Smooth muscle cell (in vitro differentiated cells): ENCODE data around the gene USP15. TPM values are rescaled to one million over a fixed set of nuclear protein-coding genes. Genes with fewer than 3 reads are reported as not detected.
A peak's percentile ranks its signal among the peaks of the same experiment; 100 is the strongest.

Experiments used
- DNase-seq: peaks from one replicate; lab custom pipeline; 2025; ENCODE audit not compliant: unreplicated experiment; lab: John Stamatoyannopoulos, UW
- H2AFZ ChIP-seq: fragments of 200-600 bp; sonication (generic); 2 replicates; pipeline ENCODE4 v1.6.0; 2016; ENCODE audit warnings: antibody characterized with exemption, low read depth, mild to moderate bottlenecking
- H3F3A ChIP-seq: fragments of 200-600 bp; sonication (generic); 2 replicates; pipeline ENCODE4 v1.6.0; 2017; ENCODE audit warnings: antibody characterized with exemption, low read depth
- H3K27ac ChIP-seq: fragments of 200-600 bp; sonication (generic); 2 replicates; pipeline ENCODE4 v1.5.1; 2016; ENCODE audit warnings: low read depth, mild to moderate bottlenecking
- H3K27me3 ChIP-seq: fragments of 200-600 bp; sonication (generic); 2 replicates; pipeline ENCODE4 v1.6.1; 2016; ENCODE audit warnings: low read depth, mild to moderate bottlenecking
- H3K36me3 ChIP-seq: fragments of 200-600 bp; sonication (generic); 2 replicates; pipeline ENCODE4 v1.5.1; 2016; ENCODE audit warnings: low read depth
- H3K4me1 ChIP-seq: fragments of 200-600 bp; sonication (generic); 2 replicates; pipeline ENCODE4 v1.5.1; 2016; ENCODE audit warnings: low read depth
- H3K4me2 ChIP-seq: fragments of 200-600 bp; sonication (generic); 2 replicates; pipeline ENCODE4 v1.6.0; 2016; ENCODE audit warnings: mild to moderate bottlenecking
- H3K4me3 ChIP-seq: fragments of 200-600 bp; sonication (generic); 2 replicates; pipeline ENCODE4 v1.5.1; 2016; ENCODE audit warnings: mild to moderate bottlenecking
- H3K79me2 ChIP-seq: fragments of 200-600 bp; sonication (generic); 2 replicates; pipeline ENCODE4 v1.6.0; 2016; ENCODE audit warnings: low read depth, mild to moderate bottlenecking
- H3K9ac ChIP-seq: fragments of 200-600 bp; sonication (generic); 2 replicates; pipeline ENCODE4 v1.6.0; 2016; ENCODE audit warnings: low read depth
- H3K9me3 ChIP-seq: fragments of 200-600 bp; sonication (generic); replicated peaks from 2 replicates; pipeline ENCODE4 v1.5.1; 2016; ENCODE audit warnings: low read depth
- H4K20me1 ChIP-seq: fragments of 200-600 bp; sonication (generic); 2 replicates; pipeline ENCODE4 v1.6.0; 2016; ENCODE audit warnings: low read depth
- CTCF ChIP-seq: fragments of 200-600 bp; sonication (generic); IDR thresholded peaks from 2 replicates; pipeline ENCODE4 v1.5.1; 2017; ENCODE audit warnings: borderline replicate concordance, mild to moderate bottlenecking, antibody characterized with exemption; ENCODE audit not compliant: insufficient read depth, poor library complexity, severe bottlenecking
- WGBS: methylation state at CpG from one replicate; pipeline ENCODE4 v1.1.7; 2016; ENCODE audit warnings: low lambda C conversion rate; 5-methylcytosine and 5-hydroxymethylcytosine counted together
- polyA plus RNA-seq: library from polyadenylated mRNA; unstranded; fragments of >200 nt; fragmentation: Nextera tagmentation; extraction: Ambion mirVana; gene quantifications from 2 replicates; pipeline ENCODE4 v1.2.1, GENCODE V29; 2016
- total RNA-seq: library from RNA; depleted of rRNA; stranded (reverse); fragments of >200 nt; gene quantifications from 2 replicates; pipeline ENCODE4 v1.2.3, GENCODE V29; 2014

USP15 gene
- total and polyA plus RNA-seq, 2 experiments from 2014 or later = 28.7 to 53.5 TPM

- Histone ChIP-seq H3K9me3 (no peaks in the 10 kb centered on the region), H3K36me3 (no peaks in the 10 kb centered on the region), H3K27me3 (no peaks in the 10 kb centered on the region), H3K4me1 (no peaks in the 10 kb centered on the region), H3K4me2 (no peak overlapping the region), H3K27ac (no peak overlapping the region), H4K20me1 (no peaks in the 10 kb centered on the region), H3F3A (no peaks in the 10 kb centered on the region), H3K4me3 (no peak overlapping the region), H3K79me2 (no peaks in the 10 kb centered on the region), H3K9ac (no peak overlapping the region), H2AFZ (no peak overlapping the region)
- no peak for TF ChIP-seq CTCF
- WGBS = 100% methylated on average over 2 of the region's 2 CpGs
- DNase-seq = no peak
Observed at GRCh38 chr12:62249419-62249818, 10.8 kb upstream of the USP15 start.

- Histone ChIP-seq H3K4me2 (peak overlapping the region; percentile 43), H3K9ac (no peak overlapping the region), H3K9me3 (no peaks in the 10 kb centered on the region), H3K36me3 (no peaks in the 10 kb centered on the region), H3K27me3 (no peaks in the 10 kb centered on the region), H3K27ac (peak overlapping the region; percentile 1), H4K20me1 (no peaks in the 10 kb centered on the region), H3F3A (no peaks in the 10 kb centered on the region), H3K4me1 (no peaks in the 10 kb centered on the region), H3K79me2 (no peaks in the 10 kb centered on the region), H3K4me3 (no peak overlapping the region), H2AFZ (no peak overlapping the region)
- DNase-seq = no peak
- no peak for TF ChIP-seq CTCF
- 21% methylated on average over 3 of the region's 3 CpGs for WGBS
Observed at GRCh38 chr12:62250671-62251608, 9.3 kb upstream of the USP15 start.

- DNase-seq = no peak
- no peaks in the 10 kb centered on the region for H4K20me1 ChIP-seq
- H3K9ac ChIP-seq = no peak overlapping the region
- no peak overlapping the region for H3K4me2 ChIP-seq
- no peak for TF ChIP-seq CTCF
- no peaks in the 10 kb centered on the region for H3K9me3 ChIP-seq
- H3K27ac ChIP-seq = no peak overlapping the region
- H3K4me3 ChIP-seq = no peak overlapping the region
- no peaks in the 10 kb centered on the region for H3F3A ChIP-seq
- no peaks in the 10 kb centered on the region for H3K27me3 ChIP-seq
- no peaks in the 10 kb centered on the region for H3K36me3 ChIP-seq
- no peaks in the 10 kb centered on the region for H3K4me1 ChIP-seq
- no peak overlapping the region for H2AFZ ChIP-seq
- H3K79me2 ChIP-seq = no peaks in the 10 kb centered on the region
Observed at GRCh38 chr12:62251609-62251958, 8.6 kb upstream of the USP15 start.

- Histone ChIP-seq H3K27ac (no peak overlapping the region), H3F3A (no peaks in the 10 kb centered on the region), H3K36me3 (no peaks in the 10 kb centered on the region), H3K9me3 (no peaks in the 10 kb centered on the region), H3K4me3 (no peak overlapping the region), H3K9ac (no peak overlapping the region), H3K79me2 (no peaks in the 10 kb centered on the region), H4K20me1 (no peaks in the 10 kb centered on the region), H3K4me1 (no peaks in the 10 kb centered on the region), H3K4me2 (no peak overlapping the region), H3K27me3 (no peaks in the 10 kb centered on the region), H2AFZ (no peak overlapping the region)
- TF ChIP-seq CTCF = no peak
- DNase-seq = no peak
- 81% methylated on average over 4 of the region's 4 CpGs for WGBS
Observed at GRCh38 chr12:62252576-62252975, 7.6 kb upstream of the USP15 start.
